WERI-Rb-1 (cell line): ENCODE results near the gene PPP2R2C.
A peak's percentile ranks its signal among the peaks of the same experiment; 100 is the strongest.

ENCODE experiments used
- DNase-seq: peaks from one replicate; pipeline ENCODE4 v3.0.0-alpha.2; 2020
- H3K27ac ChIP-seq: fragments of 250-450 bp; sonication (Bioruptor Pico); 2 replicates; pipeline ENCODE4 v1.5.1; 2020; ENCODE audit warnings: mild to moderate bottlenecking, moderate library complexity
- H3K27me3 ChIP-seq: fragments of 250-450 bp; sonication (Bioruptor Pico); 2 replicates; pipeline ENCODE4 v1.5.1; 2021; ENCODE audit warnings: mild to moderate bottlenecking, low read depth, moderate library complexity; ENCODE audit not compliant: insufficient read depth, severe bottlenecking
- H3K36me3 ChIP-seq: fragments of 250-450 bp; sonication (Bioruptor Pico); 2 replicates; pipeline ENCODE4 v1.5.1; 2020; ENCODE audit warnings: mild to moderate bottlenecking, moderate library complexity
- H3K4me3 ChIP-seq: 2 replicates; pipeline ENCODE4 v1.5.1; 2011; ENCODE audit warnings: low read depth, mild to moderate bottlenecking, control low read depth, low read length
- H3K9me3 ChIP-seq: fragments of 250-450 bp; sonication (Bioruptor Pico); 2 replicates; pipeline ENCODE4 v1.5.1; 2021; ENCODE audit warnings: mild to moderate bottlenecking, moderate library complexity; ENCODE audit not compliant: severe bottlenecking
- TF ChIP-seq, protein P1 (sequence below): IDR thresholded peaks from 2 replicates; pipeline ENCODE4 v1.5.1; 2011; ENCODE audit warnings: low read depth, mild to moderate bottlenecking, control low read depth, inconsistent platforms, low read length

Gene PPP2R2C

DNA sequence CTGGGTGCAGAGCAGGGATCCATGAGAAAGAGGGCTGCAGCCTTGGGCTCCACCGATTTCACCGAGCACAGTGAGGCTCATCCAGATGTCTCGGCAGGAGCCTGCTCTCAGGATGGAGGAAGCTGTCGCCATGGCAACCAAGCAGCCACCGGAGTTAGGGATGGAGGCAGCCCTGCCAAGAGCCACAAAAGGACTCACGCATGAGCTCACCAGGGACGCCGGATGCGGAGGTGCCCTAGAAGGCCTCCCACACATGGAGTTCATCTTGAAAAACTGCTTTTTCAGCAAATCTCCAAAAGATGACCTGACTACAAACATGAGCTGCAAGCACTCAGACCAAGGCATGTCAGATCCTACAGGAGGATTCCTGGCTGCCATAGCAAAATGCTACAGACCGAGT, 112.0 kb downstream of the PPP2R2C start:
- Histone ChIP-seq H3K4me3 (no peak overlapping the region), H3K27me3 (no peaks in the 10 kb centered on the region), H3K27ac (no peak overlapping the region), H3K9me3 (no peaks in the 10 kb centered on the region), H3K36me3 (no peaks in the 10 kb centered on the region)
- no peak for DNase-seq
- TF ChIP-seq, protein P1, sequence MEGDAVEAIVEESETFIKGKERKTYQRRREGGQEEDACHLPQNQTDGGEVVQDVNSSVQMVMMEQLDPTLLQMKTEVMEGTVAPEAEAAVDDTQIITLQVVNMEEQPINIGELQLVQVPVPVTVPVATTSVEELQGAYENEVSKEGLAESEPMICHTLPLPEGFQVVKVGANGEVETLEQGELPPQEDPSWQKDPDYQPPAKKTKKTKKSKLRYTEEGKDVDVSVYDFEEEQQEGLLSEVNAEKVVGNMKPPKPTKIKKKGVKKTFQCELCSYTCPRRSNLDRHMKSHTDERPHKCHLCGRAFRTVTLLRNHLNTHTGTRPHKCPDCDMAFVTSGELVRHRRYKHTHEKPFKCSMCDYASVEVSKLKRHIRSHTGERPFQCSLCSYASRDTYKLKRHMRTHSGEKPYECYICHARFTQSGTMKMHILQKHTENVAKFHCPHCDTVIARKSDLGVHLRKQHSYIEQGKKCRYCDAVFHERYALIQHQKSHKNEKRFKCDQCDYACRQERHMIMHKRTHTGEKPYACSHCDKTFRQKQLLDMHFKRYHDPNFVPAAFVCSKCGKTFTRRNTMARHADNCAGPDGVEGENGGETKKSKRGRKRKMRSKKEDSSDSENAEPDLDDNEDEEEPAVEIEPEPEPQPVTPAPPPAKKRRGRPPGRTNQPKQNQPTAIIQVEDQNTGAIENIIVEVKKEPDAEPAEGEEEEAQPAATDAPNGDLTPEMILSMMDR, result no peak

DNA sequence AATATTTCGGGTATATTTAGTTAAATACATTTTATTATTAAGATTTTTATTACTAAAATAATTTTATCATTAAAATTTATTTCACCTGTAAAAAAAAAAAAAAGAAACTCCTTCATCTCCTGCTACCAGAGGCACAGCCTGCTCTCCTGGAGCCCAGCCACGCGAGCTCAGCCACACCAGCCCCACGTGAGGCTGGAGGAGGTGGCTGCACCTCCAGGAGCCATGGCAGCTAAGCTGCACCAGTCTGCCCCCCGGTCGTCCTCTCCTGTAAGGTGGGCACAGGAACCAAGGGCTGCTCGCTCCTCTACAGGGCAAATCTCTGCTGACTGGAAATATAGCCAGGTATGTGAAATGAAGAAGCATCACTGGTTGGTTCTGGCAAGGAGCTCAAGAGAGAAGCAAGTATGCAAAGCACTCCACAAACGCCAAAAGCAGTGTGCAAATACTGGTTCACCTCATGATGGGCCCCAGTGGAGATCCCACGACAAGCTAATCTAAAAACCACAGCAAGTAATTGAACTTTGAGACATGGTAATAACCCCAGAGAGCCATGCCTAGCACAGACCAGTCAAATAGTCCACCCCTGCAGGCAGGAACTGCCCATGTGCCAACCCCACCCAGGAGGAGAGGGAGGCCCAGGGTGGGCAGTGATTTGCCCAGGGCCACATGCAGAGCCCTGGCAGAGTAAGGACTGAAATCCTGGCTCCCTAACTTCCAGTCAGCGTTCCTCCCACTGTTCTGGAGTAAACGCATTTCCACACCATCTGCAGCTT, 112.7 kb downstream of the PPP2R2C start:
- DNase-seq, result no peak
- no peaks in the 10 kb centered on the region for H3K27me3 ChIP-seq
- no peak overlapping the region for H3K27ac ChIP-seq
- no peaks in the 10 kb centered on the region for H3K36me3 ChIP-seq
- TF ChIP-seq, protein P1, result no peak
- H3K4me3 ChIP-seq, result no peak overlapping the region
- H3K9me3 ChIP-seq, result no peaks in the 10 kb centered on the region

DNA sequence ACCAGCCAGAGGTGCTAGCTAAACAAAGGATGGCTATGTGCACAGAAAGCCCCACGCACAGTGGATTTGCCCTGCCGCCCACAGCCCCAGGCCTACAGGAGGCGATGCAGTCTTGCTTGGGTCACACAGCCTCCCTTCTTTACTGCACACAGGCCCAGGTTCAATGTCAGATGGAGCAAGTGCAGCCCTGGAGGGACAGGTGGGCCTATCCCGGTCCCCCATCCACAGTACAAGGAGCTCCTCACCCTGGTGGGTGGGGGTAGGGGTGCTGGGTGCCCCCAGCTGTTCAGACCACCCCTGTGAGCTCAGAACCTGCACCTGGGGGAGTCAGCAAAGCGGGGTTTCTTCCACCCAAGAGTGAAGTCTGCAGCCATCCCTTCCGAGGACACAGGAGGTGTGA, 114.9 kb downstream of the PPP2R2C start:
- H3K36me3 ChIP-seq, result no peaks in the 10 kb centered on the region
- no peaks in the 10 kb centered on the region for H3K9me3 ChIP-seq
- no peak overlapping the region for H3K27ac ChIP-seq
- no peaks in the 10 kb centered on the region for H3K27me3 ChIP-seq
- no peak for DNase-seq
- no peak overlapping the region for H3K4me3 ChIP-seq
- TF ChIP-seq, protein P1, result peak; percentile 21; the same call in 1 of the 2 replicates

DNA sequence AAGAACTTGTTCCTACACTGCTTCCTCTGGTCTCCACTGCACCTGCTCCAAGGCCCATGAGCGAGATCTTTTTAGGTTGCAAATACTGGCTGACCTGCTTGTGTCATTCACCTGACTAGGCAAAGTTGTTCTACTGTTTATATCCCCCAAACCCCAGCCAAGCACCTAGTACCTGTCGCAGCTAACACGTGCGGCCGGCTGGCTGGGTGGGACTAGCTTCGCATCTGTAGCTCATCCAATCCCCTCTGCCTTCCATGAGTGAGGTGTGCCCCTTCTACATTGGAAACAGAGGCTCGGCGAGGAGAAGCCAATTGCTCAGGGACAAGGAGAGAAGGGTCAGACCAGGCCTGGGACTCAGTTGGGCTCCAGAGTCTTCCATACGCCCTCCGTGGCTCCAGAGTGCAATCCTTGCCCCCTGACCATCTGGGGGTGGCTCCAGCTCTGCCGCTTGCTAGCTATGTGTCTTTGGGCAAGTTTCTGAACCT, 116.3 kb downstream of the PPP2R2C start:
- no peak overlapping the region for H3K27ac ChIP-seq
- H3K9me3 ChIP-seq, result no peaks in the 10 kb centered on the region
- no peaks in the 10 kb centered on the region for H3K36me3 ChIP-seq
- H3K27me3 ChIP-seq, result no peaks in the 10 kb centered on the region
- TF ChIP-seq, protein P1, result no peak
- DNase-seq, result no peak
- H3K4me3 ChIP-seq, result no peak overlapping the region

DNA sequence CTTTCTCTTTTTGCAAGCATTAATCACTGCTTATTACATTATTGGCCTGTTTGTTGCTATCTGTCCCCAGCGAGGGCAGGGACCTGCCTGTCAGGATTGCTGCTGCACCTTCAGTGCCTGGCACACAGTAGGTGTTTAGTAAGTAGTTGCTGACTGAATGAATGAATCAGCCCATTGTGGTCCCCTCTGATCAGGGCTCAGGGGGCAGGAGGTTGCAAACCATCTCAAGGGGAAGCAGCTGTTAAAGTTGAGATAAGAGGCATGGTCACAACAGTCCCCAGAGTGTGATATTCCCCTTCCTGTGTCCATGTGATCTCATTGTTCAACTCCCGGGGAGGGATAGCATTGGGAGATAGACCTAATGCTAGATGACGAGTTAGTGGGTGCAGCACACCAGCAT, 117.4 kb downstream of the PPP2R2C start:
- Histone ChIP-seq H3K27ac (no peak overlapping the region), H3K27me3 (no peaks in the 10 kb centered on the region), H3K9me3 (no peaks in the 10 kb centered on the region), H3K36me3 (no peaks in the 10 kb centered on the region), H3K4me3 (no peak overlapping the region)
- TF ChIP-seq, protein P1, result no peak
- DNase-seq, result no peak

DNA sequence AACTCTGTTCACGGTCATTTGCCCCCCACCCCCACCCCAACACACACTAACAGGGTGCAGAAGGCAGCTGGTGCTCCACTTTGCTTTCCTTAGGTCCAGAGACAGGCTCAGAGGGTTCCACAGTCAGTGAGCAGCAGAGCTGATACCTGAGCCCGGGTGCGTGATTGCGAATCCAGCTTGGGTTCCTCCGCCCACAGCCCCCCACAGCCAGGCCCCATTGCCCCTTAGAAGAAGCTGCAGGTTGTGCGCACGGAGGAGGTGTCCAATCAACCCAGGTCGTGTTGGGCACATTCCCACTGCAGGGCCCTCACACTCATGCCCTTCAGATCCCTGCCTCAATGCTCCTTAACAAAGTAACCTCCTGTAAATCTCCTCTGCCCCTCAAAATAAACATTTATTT, 117.8 kb downstream of the PPP2R2C start:
- no peaks in the 10 kb centered on the region for H3K9me3 ChIP-seq
- no peak for DNase-seq
- H3K27ac ChIP-seq, result no peak overlapping the region
- no peaks in the 10 kb centered on the region for H3K36me3 ChIP-seq
- TF ChIP-seq, protein P1, result no peak
- no peaks in the 10 kb centered on the region for H3K27me3 ChIP-seq
- H3K4me3 ChIP-seq, result no peak overlapping the region
